ENCODE results near the gene CASKIN2. TPM values are rescaled to one million over a fixed set of nuclear protein-coding genes. Genes with fewer than 3 reads are reported as not detected.

Gene CASKIN2
- total RNA-seq, 1 donor from 2014 or later, result 5.7 TPM

- no peak overlapping the region for H3K27ac ChIP-seq
- no peak overlapping the region for H3K4me3 ChIP-seq
- H3K36me3 Mint-ChIP-seq, result peaks cover 9% of the 10 kb centered on the region
- DNase-seq (ENCODE audit: low spot score), result no peak
- H3K4me2 ChIP-seq, result no peak overlapping the region
- H4K20me1 ChIP-seq (ENCODE audit: low read depth), result no peaks in the 10 kb centered on the region
- H3K79me2 ChIP-seq (ENCODE audit: low read depth), result peaks cover 33% of the 10 kb centered on the region
- no peak overlapping the region for H3K4me3 Mint-ChIP-seq
- peaks cover 34% of the 10 kb centered on the region for H3K4me1 Mint-ChIP-seq
- H3F3A ChIP-seq (ENCODE audit: low read depth), result peaks cover 4% of the 10 kb centered on the region
- H3K27me3 Mint-ChIP-seq (ENCODE audit: insufficient read depth, low read depth), result peaks cover 3% of the 10 kb centered on the region
- H3K4me1 ChIP-seq, result peaks cover 15% of the 10 kb centered on the region
- no peak overlapping the region for H3K9ac ChIP-seq
- H2AFZ ChIP-seq (replicated peaks), result no peak overlapping the region
- H3K9me3 Mint-ChIP-seq, result no peaks in the 10 kb centered on the region
- no peaks in the 10 kb centered on the region for H3K27me3 ChIP-seq
- no peaks in the 10 kb centered on the region for H3K9me3 ChIP-seq (ENCODE audit: low read depth)
- H3K27ac Mint-ChIP-seq, result no peak overlapping the region
- TF ChIP-seq EZH2 (IDR thresholded peaks at IDR 0.05), result no peak
- no peak for TF ChIP-seq CTCF (IDR thresholded peaks at IDR 0.05)
- no peak for TF ChIP-seq EZH2phosphoT487 (IDR thresholded peaks at IDR 0.05)
- no peaks in the 10 kb centered on the region for H3K36me3 ChIP-seq
Measured at GRCh38 chr17:75459590-75460267, 55.6 kb downstream of the CASKIN2 start.

- H3K79me2 ChIP-seq (ENCODE audit: low read depth), result peaks cover 30% of the 10 kb centered on the region
Measured at GRCh38 chr17:75459246-75459589, 56.1 kb downstream of the CASKIN2 start.

GRCh38 chr17:75457047-75457654 is 58.2 kb downstream of the CASKIN2 start:
- Histone ChIP-seq H3K4me2 (peak overlapping the region; percentile 75), H2AFZ (replicated peaks) (peak overlapping the region; percentile 58), H3K27ac (peak overlapping the region; percentile 30), H3K79me2 (ENCODE audit: low read depth) (peaks cover 20% of the 10 kb centered on the region), H3K9ac (peak overlapping the region; percentile 57), H3F3A (ENCODE audit: low read depth) (peaks cover 4% of the 10 kb centered on the region), H3K9me3 (ENCODE audit: low read depth) (no peaks in the 10 kb centered on the region), H3K27me3 (no peaks in the 10 kb centered on the region), H4K20me1 (ENCODE audit: low read depth) (no peaks in the 10 kb centered on the region), H3K4me1 (peaks cover 15% of the 10 kb centered on the region), H3K4me3 (peak overlapping the region; percentile 53), H3K36me3 (no peaks in the 10 kb centered on the region)
- Mint-ChIP-seq H3K27me3 (ENCODE audit: insufficient read depth, low read depth) (peaks cover 3% of the 10 kb centered on the region), H3K9me3 (no peaks in the 10 kb centered on the region), H3K4me1 (peaks cover 42% of the 10 kb centered on the region), H3K4me3 (peak overlapping the region; percentile 92), H3K27ac (peak overlapping the region; percentile 96), H3K36me3 (peaks cover 7% of the 10 kb centered on the region)
- DNase-seq (ENCODE audit: low spot score), result peak; percentile 73
- no peak for TF ChIP-seq EZH2phosphoT487 (IDR thresholded peaks at IDR 0.05)
- no peak for TF ChIP-seq EZH2 (IDR thresholded peaks at IDR 0.05)
- no peak for TF ChIP-seq CTCF (IDR thresholded peaks at IDR 0.05)

More at GRCh38 chr17:75459246-75459589, 56.1 kb downstream of the CASKIN2 start:
- no peak overlapping the region for H3K9ac ChIP-seq
- peaks cover 4% of the 10 kb centered on the region for H3F3A ChIP-seq (ENCODE audit: low read depth)
- no peaks in the 10 kb centered on the region for H3K27me3 ChIP-seq
- H3K36me3 Mint-ChIP-seq, result peaks cover 7% of the 10 kb centered on the region
- TF ChIP-seq EZH2phosphoT487 (IDR thresholded peaks at IDR 0.05), result no peak
- no peak for TF ChIP-seq CTCF (IDR thresholded peaks at IDR 0.05)
- no peak for TF ChIP-seq EZH2 (IDR thresholded peaks at IDR 0.05)
- H3K36me3 ChIP-seq, result no peaks in the 10 kb centered on the region
- no peak overlapping the region for H3K27ac ChIP-seq
- H2AFZ ChIP-seq (replicated peaks), result no peak overlapping the region
- H3K4me1 Mint-ChIP-seq, result peaks cover 37% of the 10 kb centered on the region
- no peak overlapping the region for H3K4me3 ChIP-seq
- peaks cover 3% of the 10 kb centered on the region for H3K27me3 Mint-ChIP-seq (ENCODE audit: insufficient read depth, low read depth)
- no peak overlapping the region for H3K27ac Mint-ChIP-seq
- H3K9me3 Mint-ChIP-seq, result no peaks in the 10 kb centered on the region
- H3K4me3 Mint-ChIP-seq, result no peak overlapping the region
- H4K20me1 ChIP-seq (ENCODE audit: low read depth), result no peaks in the 10 kb centered on the region
- peaks cover 15% of the 10 kb centered on the region for H3K4me1 ChIP-seq
- no peaks in the 10 kb centered on the region for H3K9me3 ChIP-seq (ENCODE audit: low read depth)
- no peak overlapping the region for H3K4me2 ChIP-seq
- no peak for DNase-seq (ENCODE audit: low spot score)

Data from neural progenitor cell (in vitro differentiated cells).